Measurements from ENCODE around the gene PSAT1.
A peak's percentile ranks its signal among the peaks of the same experiment; 100 is the strongest.

The PSAT1 gene

DNA sequence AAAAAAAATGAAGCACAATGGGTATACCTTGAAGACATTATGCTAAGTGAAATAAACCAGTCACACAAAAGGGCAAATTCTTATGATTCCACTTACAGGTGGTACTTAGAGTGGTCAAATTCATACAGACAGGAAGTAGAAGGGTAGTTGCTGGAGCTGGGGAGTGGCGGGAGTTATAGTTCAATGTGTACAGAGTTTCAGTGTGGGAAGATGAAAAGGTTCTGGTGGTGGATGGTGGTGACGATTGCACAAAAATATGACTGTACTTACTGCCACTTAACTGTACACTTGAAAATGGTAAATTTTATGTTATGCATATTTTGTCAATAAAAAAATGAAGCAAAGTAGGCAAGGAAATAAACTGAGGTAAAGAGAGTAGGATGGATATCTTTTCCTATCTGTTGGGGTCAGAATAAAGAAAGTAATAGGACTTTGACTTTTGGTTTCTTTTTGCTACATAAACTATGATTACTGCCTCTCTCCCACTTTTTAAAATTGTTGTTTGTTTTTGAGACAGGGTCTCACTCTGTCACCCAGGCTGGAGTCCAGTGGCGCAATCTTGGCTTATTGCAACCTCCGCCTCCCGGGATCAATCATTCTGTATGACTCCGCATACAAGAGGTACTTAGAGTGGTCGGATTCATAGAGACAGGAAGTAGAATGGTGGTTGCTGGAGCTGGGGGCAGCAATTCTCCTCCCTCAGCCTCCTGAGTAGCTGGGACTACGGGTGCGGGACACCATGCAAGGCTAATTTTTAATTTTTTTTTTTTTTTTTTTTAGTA lies 4.0 kb upstream of the PSAT1 start:
- DNase-seq (ENCODE audit: low spot score) = no peak

DNA sequence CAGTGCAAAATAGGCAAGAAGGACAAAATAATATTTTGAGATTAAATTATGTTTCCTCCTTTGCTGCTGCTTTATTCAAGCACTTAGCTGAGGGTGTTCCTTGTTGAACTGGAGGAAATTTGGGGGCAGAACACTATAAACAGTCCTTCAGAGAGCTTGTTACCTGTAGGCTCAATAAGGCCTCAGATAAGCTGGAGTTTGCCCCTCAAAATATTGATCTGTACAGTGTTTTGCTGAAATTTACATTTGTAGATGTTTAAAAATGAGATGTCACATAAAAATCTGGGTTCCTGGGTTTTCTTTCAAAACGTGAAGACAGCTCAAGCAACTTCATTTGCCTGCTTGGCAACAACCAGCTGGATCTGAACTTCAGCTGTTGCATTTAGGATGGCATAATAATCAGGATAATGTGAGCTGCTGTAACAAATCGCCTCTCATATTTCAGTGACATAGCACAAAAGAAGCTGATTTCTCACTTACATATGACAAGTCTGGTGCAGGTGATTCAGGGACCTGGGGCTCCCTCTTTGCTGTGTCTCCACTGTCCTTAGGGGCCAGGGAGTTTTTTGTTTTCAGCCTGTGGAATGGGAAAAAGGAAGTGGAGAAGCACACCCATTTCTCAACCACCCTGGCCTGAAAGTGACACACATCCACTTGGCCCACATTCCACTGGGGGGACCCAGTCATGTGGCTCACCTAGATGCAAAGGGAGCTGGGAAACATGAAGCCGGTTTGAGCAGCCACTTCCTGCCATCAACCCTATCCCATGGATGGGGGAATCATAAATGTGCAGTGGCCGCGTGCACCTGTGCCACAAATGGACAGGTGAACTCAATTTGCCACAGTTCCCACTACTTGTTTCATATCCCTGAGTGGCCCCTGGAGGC lies 2.4 kb upstream of the PSAT1 start:
- no peak for DNase-seq (ENCODE audit: low spot score)

DNA sequence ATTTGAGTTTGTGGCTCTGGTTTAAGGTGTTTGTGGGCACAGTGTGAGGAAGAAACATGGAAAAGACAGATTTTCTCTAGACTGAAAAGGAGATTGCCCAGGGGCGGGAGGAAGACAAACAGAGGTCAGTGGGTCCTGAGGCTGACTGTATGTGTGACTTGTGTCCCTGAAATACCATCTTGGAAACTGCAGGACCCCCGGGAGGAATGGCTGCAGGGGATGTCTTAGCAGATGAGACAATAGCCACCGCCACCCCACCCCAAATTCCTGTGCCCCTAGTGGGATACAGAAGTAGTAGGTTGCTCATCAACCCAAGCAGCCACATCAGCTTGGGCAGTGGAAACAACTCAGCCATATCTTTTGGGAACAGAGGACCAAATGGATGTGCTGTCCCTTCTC lies 1.7 kb upstream of the PSAT1 start:
- DNase-seq (ENCODE audit: low spot score) = no peak

DNA sequence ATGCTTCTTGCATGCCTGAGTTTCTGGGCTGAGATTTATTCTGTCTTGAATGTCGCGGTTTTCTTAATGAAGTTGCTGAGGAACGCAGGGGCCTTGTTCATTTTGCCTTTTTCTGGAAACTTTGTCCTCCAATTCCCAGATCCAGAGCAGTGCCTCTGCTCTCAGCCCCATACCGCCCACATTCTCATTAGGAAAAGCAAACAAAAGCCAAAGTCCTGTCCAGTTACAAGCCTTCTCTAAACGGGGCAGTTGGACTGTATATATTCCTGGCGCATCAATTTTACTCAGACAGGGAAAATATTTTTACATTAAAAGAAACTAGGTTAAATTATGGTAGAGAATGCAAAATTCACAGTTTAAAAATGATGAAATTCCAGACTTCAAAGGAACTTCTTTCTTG lies 1.2 kb upstream of the PSAT1 start:
- DNase-seq (ENCODE audit: low spot score) = no peak

DNA sequence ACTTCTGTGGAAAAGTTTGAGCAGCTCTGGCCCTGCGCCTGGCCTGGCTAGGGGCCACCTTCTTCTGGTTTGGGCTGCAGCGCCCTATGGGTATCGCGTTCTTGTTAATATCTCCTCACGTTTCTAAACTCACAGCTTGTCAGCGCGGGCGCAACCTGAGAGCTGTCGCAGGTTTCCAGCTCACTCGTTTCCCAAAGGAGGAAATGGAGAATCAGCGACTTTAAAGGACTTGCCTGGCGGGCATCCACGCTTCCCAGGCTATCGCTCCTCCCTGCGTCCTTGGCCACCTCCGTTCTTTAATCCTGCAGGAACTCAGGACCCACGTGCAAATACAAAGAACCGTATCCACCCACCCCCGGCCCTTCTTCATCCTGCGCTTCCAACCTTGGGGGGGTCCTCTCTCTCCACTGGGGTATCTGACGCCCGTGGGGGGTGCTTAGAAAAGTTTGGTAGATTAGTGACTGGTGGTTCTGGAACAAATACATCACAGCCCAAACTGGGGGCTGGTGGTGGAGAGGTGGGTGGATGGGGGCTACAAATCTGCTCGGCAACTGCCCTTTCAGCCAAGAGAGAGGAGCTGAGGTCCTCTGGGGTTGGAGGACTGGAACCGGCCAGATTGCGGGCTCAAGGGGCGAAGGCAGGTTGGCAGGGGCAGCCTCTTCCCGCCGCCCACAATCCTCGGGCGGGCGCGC lies 578 bp upstream of the PSAT1 start:
- peak; percentile 56 for DNase-seq (ENCODE audit: low spot score)

DNA sequence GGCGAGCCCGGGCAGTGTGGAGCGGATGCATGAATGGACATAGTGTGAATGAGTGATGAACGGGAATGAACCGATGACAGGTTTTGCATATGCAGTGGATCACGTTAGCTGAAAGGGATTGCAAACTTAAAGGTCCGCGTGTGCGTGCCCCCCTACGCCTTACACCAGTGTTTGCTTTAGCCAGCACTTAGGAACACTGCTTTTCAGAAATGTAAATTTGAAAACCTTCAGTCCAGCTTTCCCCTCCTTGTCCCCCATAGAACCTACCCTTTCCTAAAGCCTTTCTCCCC lies 692 bp downstream of the PSAT1 start:
- DNase-seq (ENCODE audit: low spot score) = no peak

DNA sequence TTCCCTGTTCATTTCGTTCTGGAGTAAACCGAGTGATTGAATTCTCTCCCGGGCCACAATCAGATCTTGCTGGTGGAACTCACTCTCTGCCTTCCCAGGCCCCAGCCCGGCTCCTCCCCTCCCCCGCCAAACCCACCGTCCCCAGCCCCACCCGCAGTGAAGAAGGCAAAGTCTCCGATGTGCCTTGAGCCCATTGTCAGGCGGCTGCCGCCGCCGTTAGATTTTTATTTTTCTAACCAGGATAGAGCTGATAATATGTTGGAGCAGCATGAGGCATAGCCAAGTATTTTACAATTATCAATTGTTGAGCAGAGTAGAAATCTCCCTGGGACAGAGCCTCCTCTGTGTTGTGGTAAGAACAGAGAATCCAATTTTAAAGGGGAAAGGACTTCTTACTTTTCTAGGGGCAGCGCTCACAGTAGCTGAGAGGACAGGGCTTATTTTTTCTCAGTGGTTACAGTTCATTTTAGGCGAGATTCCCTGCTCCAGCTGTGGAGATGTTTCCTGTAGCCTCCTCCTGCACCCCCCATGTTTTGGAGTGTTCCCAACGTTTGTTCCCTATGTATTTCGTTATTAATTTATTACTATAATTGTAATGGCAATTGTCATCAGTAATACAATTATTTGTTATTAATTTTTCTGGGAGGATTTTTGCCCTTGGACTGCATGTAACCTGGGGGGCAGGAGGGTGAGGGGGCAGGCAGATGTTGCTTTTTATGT lies 1.3 kb downstream of the PSAT1 start:
- peak; percentile 72 for DNase-seq (ENCODE audit: low spot score)

DNA sequence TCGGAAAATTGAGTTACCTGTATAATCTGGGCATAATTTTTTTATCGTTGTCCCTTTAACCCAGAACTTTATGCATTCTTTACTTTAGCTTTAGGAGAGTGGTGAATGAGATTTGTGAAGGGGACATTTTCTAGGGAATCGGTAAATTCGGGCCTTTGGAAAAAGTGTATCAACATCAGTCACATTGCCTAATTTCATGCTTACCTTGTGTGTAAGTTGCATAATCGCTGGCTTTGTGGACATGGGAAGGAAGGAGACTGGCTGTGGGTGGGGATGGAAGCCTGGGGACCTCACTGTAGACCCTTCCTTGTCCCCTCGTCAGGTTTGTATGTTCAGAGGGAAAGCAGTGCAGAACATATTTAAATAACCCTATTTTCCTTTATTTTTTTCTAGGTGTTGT lies 3.3 kb downstream of the PSAT1 start:
- DNase-seq (ENCODE audit: low spot score) = no peak

DNA sequence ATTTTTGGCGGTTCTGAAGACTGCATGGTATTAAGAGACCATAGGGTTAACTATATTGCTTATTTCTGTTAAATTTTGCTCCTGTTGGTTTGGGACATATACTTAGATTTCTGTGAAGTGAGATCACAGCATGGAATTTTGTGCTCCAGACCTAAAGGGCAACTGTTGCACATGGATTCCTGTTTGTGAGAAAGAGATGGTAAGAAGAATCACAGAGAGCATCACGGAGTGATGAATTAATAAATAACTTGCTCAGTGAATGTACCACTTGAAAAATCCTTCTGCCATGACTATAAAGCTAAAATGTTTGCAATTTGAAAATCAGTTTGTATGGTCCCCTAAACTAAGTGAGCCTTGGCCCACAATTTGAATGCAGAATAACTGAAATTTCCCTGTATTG lies 4.5 kb downstream of the PSAT1 start:
- no peak for DNase-seq (ENCODE audit: low spot score)

DNA sequence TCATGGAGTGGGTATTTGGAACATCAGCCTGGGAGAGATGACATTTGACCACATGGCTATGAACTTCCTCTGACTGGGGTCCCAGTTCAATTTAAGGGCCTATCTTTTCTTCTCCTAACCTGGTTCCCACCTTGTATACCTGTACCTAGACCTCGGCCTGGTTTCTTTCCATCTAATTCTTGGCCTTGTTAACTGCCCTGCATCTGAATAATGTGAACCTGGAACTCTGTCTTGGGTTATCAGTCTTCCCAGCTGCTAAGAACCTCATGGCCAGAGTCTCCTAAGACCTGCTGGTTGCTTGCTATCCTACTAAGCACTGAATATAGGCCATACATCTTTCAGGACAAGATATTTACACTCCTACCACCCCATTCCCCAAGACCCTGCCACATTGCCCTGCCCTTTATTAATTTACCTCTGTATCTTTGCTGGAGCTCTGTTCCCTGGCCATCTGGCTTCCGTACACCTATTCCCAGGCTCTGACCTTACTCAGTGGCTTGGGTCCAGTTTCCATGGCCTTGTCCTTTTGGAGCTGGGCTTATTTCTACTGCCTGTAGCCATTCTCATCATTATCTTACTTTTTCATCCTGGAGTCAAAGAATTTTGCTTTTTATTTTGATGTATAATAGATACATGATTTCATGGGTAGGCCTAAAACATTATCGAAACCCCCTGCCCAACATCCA lies 6.6 kb downstream of the PSAT1 start:
- DNase-seq (ENCODE audit: low spot score) = no peak

DNA sequence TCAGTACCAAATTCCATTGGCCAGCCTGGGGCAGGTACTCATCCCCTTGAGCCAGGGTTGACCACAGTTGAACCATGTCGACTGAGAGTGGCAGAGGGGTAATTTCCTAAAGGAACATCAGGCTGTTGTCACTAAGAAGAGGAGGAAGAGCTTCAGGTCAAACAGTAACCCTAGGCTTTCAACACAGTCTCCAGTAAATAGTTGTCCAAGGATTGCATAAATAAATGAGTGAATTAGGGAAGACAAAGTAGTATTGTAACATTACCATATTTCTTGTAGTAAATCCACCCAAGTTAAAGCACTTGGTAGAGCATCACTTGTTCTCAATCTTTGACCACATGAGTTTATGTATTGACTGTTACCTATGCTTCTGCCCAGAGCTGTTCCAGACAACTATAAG lies 7.4 kb downstream of the PSAT1 start:
- DNase-seq (ENCODE audit: low spot score) = no peak

DNA sequence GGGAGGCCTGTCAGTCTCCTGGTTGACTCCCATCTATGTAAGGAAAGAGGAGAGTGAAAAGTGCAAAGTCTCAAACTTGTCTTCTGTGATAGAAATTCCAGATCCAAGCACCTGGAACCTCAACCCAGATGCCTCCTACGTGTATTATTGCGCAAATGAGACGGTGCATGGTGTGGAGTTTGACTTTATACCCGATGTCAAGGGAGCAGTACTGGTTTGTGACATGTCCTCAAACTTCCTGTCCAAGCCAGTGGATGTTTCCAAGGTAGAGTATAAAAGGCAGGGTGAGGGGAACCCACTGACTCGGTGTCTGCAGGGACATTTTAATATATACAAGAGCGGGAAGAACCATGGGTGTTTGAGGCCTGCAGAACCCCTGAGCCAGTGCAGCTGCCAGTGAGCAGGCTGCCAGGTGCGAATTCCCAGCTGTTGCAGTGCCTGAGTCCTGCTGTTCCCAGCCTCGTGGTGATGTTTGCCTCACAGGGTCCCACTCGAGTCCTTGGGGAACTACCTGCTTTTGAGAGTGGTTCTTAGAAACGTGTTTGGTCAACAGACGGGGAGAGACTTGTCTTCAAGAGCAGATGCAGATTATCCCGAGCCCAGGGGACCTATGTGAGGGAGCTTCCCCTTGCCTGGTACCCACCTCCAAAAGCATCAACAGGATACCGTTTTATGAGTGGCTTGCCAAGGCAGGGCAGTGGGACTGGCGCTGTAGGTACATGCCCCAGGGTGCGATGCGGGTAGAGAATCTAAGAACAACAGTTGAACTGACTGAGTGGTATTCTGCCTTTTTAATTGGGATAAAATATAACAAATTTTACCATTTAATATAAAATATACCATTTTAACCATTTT lies 9.5 kb downstream of the PSAT1 start:
- DNase-seq (ENCODE audit: low spot score) = no peak

DNA sequence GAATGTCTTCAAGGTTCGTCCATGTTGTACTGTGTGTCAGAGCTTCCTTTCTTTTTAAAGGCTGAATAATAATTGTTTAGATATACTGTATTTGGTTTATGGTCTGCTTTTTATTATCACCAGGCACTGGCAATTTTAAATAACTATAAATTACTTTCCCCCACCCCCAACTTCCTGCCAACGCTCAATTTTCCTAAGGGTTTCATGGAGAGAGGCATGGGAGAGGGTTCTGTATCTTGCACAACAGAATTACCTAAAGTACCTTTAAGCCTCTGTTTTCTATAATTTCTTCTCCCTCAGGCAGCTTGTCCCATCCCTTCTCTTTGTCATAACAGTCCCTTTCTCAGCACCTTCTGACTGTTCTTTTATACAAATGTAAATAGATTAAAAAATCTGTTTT lies 10.4 kb downstream of the PSAT1 start:
- no peak for DNase-seq (ENCODE audit: low spot score)

DNA sequence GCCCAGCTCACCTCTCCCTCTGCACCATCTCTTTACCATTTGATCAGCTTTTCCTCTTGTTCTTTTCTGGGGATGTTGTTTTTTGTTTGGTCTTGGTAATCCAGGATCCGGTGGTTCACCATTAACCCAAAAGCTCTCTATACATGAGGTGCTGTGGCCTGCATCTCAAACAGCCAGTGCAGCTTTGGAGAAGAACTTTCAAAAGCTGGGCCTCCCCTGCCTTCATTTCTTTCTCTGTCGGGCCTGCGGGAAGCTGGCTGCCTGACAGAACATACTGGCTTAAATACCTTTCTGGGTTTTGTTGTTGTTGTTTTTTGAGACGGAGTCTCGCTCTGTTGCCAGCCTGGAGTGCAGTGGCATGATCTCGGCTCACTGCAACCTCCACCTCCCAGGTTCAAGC lies 12.1 kb downstream of the PSAT1 start:
- DNase-seq (ENCODE audit: low spot score) = no peak

DNA sequence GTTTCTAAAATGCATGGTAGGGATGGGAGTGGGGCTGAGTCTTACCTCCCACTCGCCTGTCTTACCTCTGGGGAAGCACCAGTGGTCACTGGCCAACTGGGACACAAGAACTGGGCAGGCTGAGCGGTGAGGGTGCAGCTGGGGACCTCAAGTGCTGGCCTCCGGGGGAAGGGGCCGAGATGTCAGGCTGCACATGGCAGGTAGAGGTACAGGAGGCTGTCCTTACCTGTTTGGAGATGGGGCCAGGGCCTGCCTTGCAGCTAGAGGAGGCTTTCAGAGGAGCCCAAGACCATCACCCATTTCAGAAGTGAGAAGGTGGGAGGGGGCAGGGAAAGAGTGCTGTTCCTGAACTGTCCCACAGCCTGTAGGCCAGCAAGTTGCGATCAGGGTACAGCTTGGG lies 14.2 kb downstream of the PSAT1 start:
- no peak for DNase-seq (ENCODE audit: low spot score)

DNA sequence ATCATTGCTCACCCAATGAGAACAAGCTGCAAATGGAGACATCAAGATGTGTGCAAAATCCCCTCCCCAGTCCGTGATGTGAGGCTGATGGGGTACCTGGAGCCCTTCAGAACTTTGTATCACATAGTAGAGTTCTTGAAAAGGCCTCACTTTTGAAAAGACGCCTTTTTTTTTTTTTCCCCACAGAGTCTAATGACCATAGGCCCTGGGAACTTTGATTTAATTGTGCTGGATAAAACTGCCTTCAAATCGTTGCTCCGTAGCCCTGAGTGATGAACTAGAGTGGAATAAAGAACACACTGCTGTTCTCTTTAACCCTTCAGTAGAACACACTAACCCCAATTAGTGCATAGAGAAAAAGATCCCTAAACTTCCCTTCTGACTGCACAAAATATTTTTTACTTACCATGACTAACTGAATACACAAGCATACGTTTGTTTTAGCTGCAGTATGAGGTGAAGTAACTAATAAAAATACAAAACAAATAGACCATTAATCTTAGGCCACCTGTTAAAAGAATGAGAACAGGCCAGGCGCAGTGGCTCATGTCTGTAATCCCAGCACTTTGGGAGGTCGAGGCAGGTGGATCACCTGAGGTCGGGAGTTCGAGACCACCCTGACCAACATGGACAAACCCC lies 15.1 kb downstream of the PSAT1 start:
- DNase-seq (ENCODE audit: low spot score) = peak; percentile 28

DNA sequence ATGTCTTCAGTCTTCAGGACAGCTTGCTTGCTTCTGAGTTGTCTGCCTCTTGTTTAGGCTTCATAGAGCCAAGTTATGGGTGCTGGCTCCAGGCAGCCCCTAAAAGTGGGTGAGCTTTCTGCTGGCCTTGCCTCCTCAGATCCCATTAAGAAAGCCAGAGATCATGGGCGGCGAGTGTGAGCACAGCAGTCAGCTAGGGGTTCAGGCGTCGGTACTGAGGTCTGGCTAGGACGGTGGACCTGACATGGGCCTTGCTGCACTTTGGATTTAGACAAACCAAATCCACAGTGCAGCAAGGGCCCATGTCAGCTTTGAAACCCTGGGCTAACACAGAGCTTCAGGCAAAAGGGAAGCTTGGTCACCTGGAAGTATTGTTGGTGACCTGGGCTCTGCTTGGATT lies 17.6 kb downstream of the PSAT1 start:
- no peak for DNase-seq (ENCODE audit: low spot score)

DNA sequence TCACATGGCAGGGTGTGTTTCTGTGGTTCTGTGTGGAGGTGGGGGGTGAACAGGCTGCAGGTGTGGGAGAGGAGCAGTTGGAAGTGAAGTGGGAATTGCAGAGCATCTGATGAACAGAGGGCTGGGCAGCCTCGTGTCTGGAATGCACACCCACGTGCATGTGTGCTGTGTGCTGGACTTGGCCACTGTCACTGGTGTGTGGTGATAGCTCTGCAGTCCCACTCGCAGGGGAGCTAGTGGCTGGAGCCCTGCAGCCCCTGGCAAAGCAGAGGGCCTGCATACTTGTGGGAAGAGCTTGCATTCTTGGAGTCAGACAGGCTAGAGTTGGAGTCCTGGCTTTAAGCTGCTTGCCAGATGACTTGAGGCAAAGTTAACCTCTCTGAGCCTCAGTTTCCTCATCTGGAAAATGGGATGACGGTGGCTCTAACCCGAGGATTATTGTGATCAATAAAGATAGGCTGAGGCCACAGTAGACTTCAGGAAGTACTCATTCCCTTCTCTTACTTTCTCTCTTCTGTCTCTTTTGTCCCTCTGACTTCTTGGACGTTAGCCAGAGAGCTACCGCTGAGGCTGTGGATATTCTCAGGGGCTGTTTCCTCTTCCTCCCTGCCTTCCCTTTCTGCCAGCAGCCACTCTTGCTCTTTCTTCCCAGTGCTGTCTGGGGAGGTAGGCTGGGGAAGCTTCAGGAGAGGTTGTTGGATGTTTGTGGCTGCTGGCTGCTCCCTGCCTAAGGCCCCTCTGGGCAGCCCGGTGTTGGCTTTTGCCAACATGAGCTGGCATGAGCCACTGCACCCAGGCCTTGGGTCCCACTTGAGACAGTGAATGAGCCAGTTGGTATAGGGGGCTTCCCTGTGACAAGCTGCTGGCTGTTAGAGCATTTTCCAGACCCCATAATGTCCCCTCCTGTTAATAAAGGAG lies 18.3 kb downstream of the PSAT1 start:
- DNase-seq (ENCODE audit: low spot score) = peak; percentile 27

All from Ammon's horn (tissue), 1 donor.